ENCODE measurements around the gene C7orf33. TPM values are rescaled to one million over a fixed set of nuclear protein-coding genes. Genes with fewer than 3 reads are reported as not detected.

The C7orf33 gene
- total and polyA plus RNA-seq, 9 of the 15 experiments (the other 6 are each of a cell fraction or from before 2014, with no cell fraction given) = 0.04 TPM; not detected in 8

GRCh38 chr7:148581624-148582023 lies 8.9 kb upstream of the C7orf33 start:
- intact Hi-C loops (cut with micrococcal nuclease) = no loop called here
- H3K9ac ChIP-seq (ENCODE audit: insufficient read depth in 1 of 2, low read depth in 2 of 2, low read length in 2 of 2) = no peak overlapping the region
- no peaks in the 10 kb centered on the region for H3K9me3 ChIP-seq (replicated peaks; ENCODE audit: control insufficient read depth, insufficient read depth, low read depth, low read length)
- H3K36me3 ChIP-seq (ENCODE audit: control insufficient read depth, insufficient read depth, low read length) = no peaks in the 10 kb centered on the region
- no peaks in the 10 kb centered on the region for H3K4me1 ChIP-seq (replicated peaks in 1 of 2; ENCODE audit: control insufficient read depth in 2 of 2, insufficient read depth in 2 of 2, low read length in 2 of 2)
- BruUV-seq (replicated peaks) = no TSS peak
- H3K4me3 ChIP-seq = no peak overlapping the region
- H3K79me2 ChIP-seq (ENCODE audit: control insufficient read depth, insufficient read depth, low read length) = no peaks in the 10 kb centered on the region
- H2AFZ ChIP-seq (ENCODE audit: low read depth, low read length) = no peak overlapping the region
- CTCF ChIA-PET (ENCODE audit: low intra/inter-chr PET ratio) = interaction anchor here (0.7 kb wide), 1 partner anchor 746 kb away, joined by 3 read pairs; no protein-coding TSS in a partner anchor
- H3K4me2 ChIP-seq (ENCODE audit: insufficient read depth, low read length) = no peak overlapping the region
- POLR2A ChIA-PET = no interaction called here
- 9% methylated on average over 3 of the region's 3 CpGs for WGBS (ENCODE audit: insufficient coverage, low coverage, missing lambda C conversion rate)
- DNase-seq (ENCODE audit: extremely low read depth in 1 of 4, low spot score in 3 of 4) = no peak
- in situ Hi-C loops (cut with MboI) = loop anchor here (25.0 kb wide), 1 partner anchor 381 kb away; no protein-coding TSS in a partner anchor
- peak; percentile 26; the same call in 1 of the 2 replicates for TF ChIP-seq CEBPB (tag; IDR thresholded peaks at IDR 0.05)
- no peak for TF ChIP-seq MBD2 (IDR thresholded peaks at IDR 0.05; ENCODE audit: borderline replicate concordance, low read depth)
- H3K27ac ChIP-seq (ENCODE audit: extremely low read depth, low read depth, low read length) = no peak overlapping the region
- no peak for ATAC-seq
- H3K27me3 ChIP-seq (ENCODE audit: control insufficient read depth in 2 of 2, insufficient read depth in 2 of 2, low read length in 2 of 2) = peaks cover 7 to 40% of the 10 kb centered on the region in 2 experiments
- FAIRE-seq = no peak
- no peaks in the 10 kb centered on the region for H4K20me1 ChIP-seq (replicated peaks; ENCODE audit: control insufficient read depth, insufficient read depth, low read length)
- no peaks in the 10 kb centered on the region for H3K9me1 ChIP-seq (ENCODE audit: control insufficient read depth, insufficient read depth, low read length)

GRCh38 chr7:148584154-148584827 lies 6.3 kb upstream of the C7orf33 start:
- peaks cover 23 to 45% of the 10 kb centered on the region in 2 experiments for H3K27me3 ChIP-seq (ENCODE audit: control insufficient read depth in 2 of 2, insufficient read depth in 2 of 2, low read length in 2 of 2)
- no TSS peak for BruUV-seq (replicated peaks)
- H3K79me2 ChIP-seq (ENCODE audit: control insufficient read depth, insufficient read depth, low read length) = no peaks in the 10 kb centered on the region
- in situ Hi-C loops (cut with MboI) = loop anchor here (25.0 kb wide), 1 partner anchor 378 kb away; no protein-coding TSS in a partner anchor
- 2% methylated on average over 5 of the region's 5 CpGs for WGBS (ENCODE audit: insufficient coverage, low coverage, missing lambda C conversion rate)
- H3K4me1 ChIP-seq (replicated peaks in 1 of 2; ENCODE audit: control insufficient read depth in 2 of 2, insufficient read depth in 2 of 2, low read length in 2 of 2) = no peaks in the 10 kb centered on the region
- no peak overlapping the region for H2AFZ ChIP-seq (ENCODE audit: low read depth, low read length)
- no peaks in the 10 kb centered on the region for H3K9me3 ChIP-seq (replicated peaks; ENCODE audit: control insufficient read depth, insufficient read depth, low read depth, low read length)
- no peak overlapping the region for H3K27ac ChIP-seq (ENCODE audit: extremely low read depth, low read depth, low read length)
- ATAC-seq = no peak
- intact Hi-C loops (cut with micrococcal nuclease) = no loop called here
- H3K36me3 ChIP-seq (ENCODE audit: control insufficient read depth, insufficient read depth, low read length) = no peaks in the 10 kb centered on the region
- DNase-seq (ENCODE audit: extremely low read depth in 1 of 4, low spot score in 3 of 4) = no peak
- H3K9me1 ChIP-seq (ENCODE audit: control insufficient read depth, insufficient read depth, low read length) = no peaks in the 10 kb centered on the region
- no peaks in the 10 kb centered on the region for H4K20me1 ChIP-seq (replicated peaks; ENCODE audit: control insufficient read depth, insufficient read depth, low read length)
- no peak for FAIRE-seq
- H3K4me2 ChIP-seq (ENCODE audit: insufficient read depth, low read length) = no peak overlapping the region
- no peak overlapping the region for H3K4me3 ChIP-seq
- ChIA-PET POLR2A (interaction anchor here (0.6 to 2.5 kb wide), 4 partner anchors 9 to 898 kb away, joined by 3 to 13 read pairs (median 4); no protein-coding TSS in a partner anchor), CTCF (ENCODE audit: low intra/inter-chr PET ratio) (no interaction called here)
- no peak overlapping the region for H3K9ac ChIP-seq (ENCODE audit: insufficient read depth in 1 of 2, low read depth in 2 of 2, low read length in 2 of 2)
- TF ChIP-seq ZC3H4 (CRISPR knock-in tag; IDR thresholded peaks at IDR 0.05; ENCODE audit: borderline replicate concordance) (no peak), ZNF165 (CRISPR knock-in tag; IDR thresholded peaks at IDR 0.05; ENCODE audit: borderline replicate concordance) (no peak), RBBP5 (IDR thresholded peaks at IDR 0.05; ENCODE audit: borderline replicate concordance, insufficient read depth, low read length, poor library complexity, severe bottlenecking) (no peak), MTA2 (IDR thresholded peaks at IDR 0.05; ENCODE audit: low read depth) (no peak), E2F5 (CRISPR knock-in tag; IDR thresholded peaks at IDR 0.05) (no peak), ZNF592 (IDR thresholded peaks at IDR 0.05) (no peak), ELF2 (CRISPR knock-in tag; IDR thresholded peaks at IDR 0.05) (no peak), PHF8 (IDR thresholded peaks at IDR 0.05; ENCODE audit: borderline replicate concordance, low read length) (no peak)
